Endothelial cell of umbilical vein (primary cell): ENCODE measurements around the gene SMARCA2. TPM values are rescaled to one million over a fixed set of nuclear protein-coding genes. Genes with fewer than 3 reads are reported as not detected.

Experiments
- BruUV-seq: library from RNA; stranded (reverse); fragments of 400-500 nt; replicated peaks from 2 replicates; lab custom pipeline; 2021; lab: Mats Ljungman, UMichigan
- CTCF ChIA-PET: fragments of 300-600, 350-600 bp; sonication (Branson Sonifier 250); formaldehyde crosslinking; loops from one replicate; lab custom pipeline; 2021; ENCODE audit warnings: antibody characterized with exemption, inconsistent platforms; lab: Charles Lee
- POLR2A ChIA-PET: fragments of 300-600, 350-600 bp; sonication (Branson Sonifier 250); formaldehyde crosslinking; loops from one replicate; lab custom pipeline; 2021; ENCODE audit warnings: antibody characterized with exemption, inconsistent platforms; lab: Charles Lee
- DNase-seq: peaks from one replicate; pipeline ENCODE4 v3.0.0-alpha.2; 2011; ENCODE audit warnings: low read depth, low spot score
- FAIRE-seq: peaks from 2 replicates; lab custom pipeline; 2011; peaks lifted over from hg19 to GRCh38; lab: Jason Lieb, UNC
- H2AFZ ChIP-seq: 2 replicates; pipeline ENCODE4 v1.6.0; 2012; ENCODE audit warnings: low read depth, low read length, control low read depth, inconsistent platforms
- H3K27ac ChIP-seq: 2 replicates; pipeline ENCODE4 v1.5.1; 2011; ENCODE audit warnings: low read depth, mild to moderate bottlenecking, control low read depth, low read length, moderate library complexity; ENCODE audit not compliant: insufficient read depth
- H3K27me3 ChIP-seq, 2 experiments: 2 replicates each; pipeline versions ENCODE4 v1.6.0 to v1.6.1; 2011; ENCODE audit warnings: low read length in 2 of 2, mixed read lengths in 1 of 2; ENCODE audit not compliant: control insufficient read depth in 2 of 2, insufficient read depth in 2 of 2
- H3K36me3 ChIP-seq, 2 experiments: 2 replicates in 1 of 2; 3 replicates in 1 of 2; pipeline ENCODE4 v1.5.1; 2011; ENCODE audit warnings: low read length in 2 of 2, mild to moderate bottlenecking in 1 of 2, moderate library complexity in 1 of 2; ENCODE audit not compliant: control insufficient read depth in 2 of 2, insufficient read depth in 2 of 2; ENCODE audit errors: extremely low read depth in 1 of 2
- H3K4me1 ChIP-seq: 3 replicates; pipeline ENCODE4 v1.5.1; 2011; ENCODE audit warnings: mild to moderate bottlenecking, low read length; ENCODE audit not compliant: control insufficient read depth, insufficient read depth; ENCODE audit errors: extremely low read depth
- H3K4me2 ChIP-seq: 2 replicates; pipeline ENCODE4 v1.6.1; 2011; ENCODE audit warnings: low read length, control low read depth, mixed read lengths; ENCODE audit not compliant: insufficient read depth
- H3K4me3 ChIP-seq, 3 experiments: fragments of 200-600 bp in 1 of 3; sonication (generic), shearing (Covaris generic) in 1 of 3; replicated peaks in 1 of 3; 2 replicates each; pipeline ENCODE4 v1.5.1; 2011 to 2016; ENCODE audit warnings: control low read depth in 3 of 3, low read length in 3 of 3, mild to moderate bottlenecking in 2 of 3, inconsistent platforms in 1 of 3, low read depth in 1 of 3, moderate library complexity in 1 of 3; ENCODE audit not compliant: insufficient read depth in 1 of 3
- H3K79me2 ChIP-seq: 2 replicates; pipeline ENCODE4 v1.6.0; 2012; ENCODE audit warnings: low read length, inconsistent platforms; ENCODE audit not compliant: control insufficient read depth, insufficient read depth
- H3K9ac ChIP-seq: replicated peaks from 2 replicates; pipeline ENCODE3; 2011; ENCODE audit warnings: low read length, control low read depth; ENCODE audit not compliant: insufficient read depth; ENCODE audit errors: extremely low read depth
- H3K9me1 ChIP-seq: replicated peaks from 3 replicates; pipeline ENCODE4 v1.6.0; 2011; ENCODE audit warnings: mild to moderate bottlenecking, low read length; ENCODE audit not compliant: control insufficient read depth, insufficient read depth; ENCODE audit errors: extremely low read depth
- H3K9me3 ChIP-seq: replicated peaks from 2 replicates; pipeline ENCODE4 v1.5.1; 2012; ENCODE audit warnings: low read length, inconsistent platforms; ENCODE audit not compliant: control insufficient read depth, insufficient read depth
- H4K20me1 ChIP-seq: replicated peaks from 2 replicates; pipeline ENCODE3; 2011; ENCODE audit warnings: mild to moderate bottlenecking, low read length; ENCODE audit not compliant: control insufficient read depth, insufficient read depth; ENCODE audit errors: extremely low read depth
- EZH2 ChIP-seq: IDR thresholded peaks from 2 replicates; pipeline ENCODE4 v1.6.1; 2012; ENCODE audit warnings: borderline replicate concordance, low read depth, mild to moderate bottlenecking, moderate library complexity, low read length, inconsistent platforms; ENCODE audit not compliant: severe bottlenecking
- FOS ChIP-seq: IDR thresholded peaks from 2 replicates; pipeline ENCODE4 v1.6.1; 2011; ENCODE audit warnings: mild to moderate bottlenecking, low read length, moderate library complexity, borderline replicate concordance; ENCODE audit not compliant: insufficient read depth
- GATA2 ChIP-seq: IDR thresholded peaks from 2 replicates; pipeline ENCODE4 v1.7.0; 2011; ENCODE audit warnings: low read depth, mild to moderate bottlenecking, moderate library complexity, mixed read lengths, low read length; ENCODE audit not compliant: insufficient read length, insufficient read depth
- JUN ChIP-seq: IDR thresholded peaks from 2 replicates; pipeline ENCODE4 v1.6.1; 2011; ENCODE audit warnings: borderline replicate concordance, low read depth; ENCODE audit not compliant: insufficient read length, insufficient read depth
- MYC ChIP-seq: IDR thresholded peaks from one replicate; pipeline ENCODE4 v1.6.1; 2011; ENCODE audit warnings: mild to moderate bottlenecking, low read depth, low read length
- POLR2A ChIP-seq: IDR thresholded peaks from 2 replicates; pipeline ENCODE4 v1.6.1; 2012; ENCODE audit warnings: low read depth, mild to moderate bottlenecking, control low read depth, low read length
- POLR2AphosphoS5 ChIP-seq: IDR thresholded peaks from 2 replicates; pipeline ENCODE4 v1.6.1; 2012; ENCODE audit warnings: low read depth, mild to moderate bottlenecking, control low read depth, low read length, moderate library complexity; ENCODE audit not compliant: insufficient read depth
- dilution Hi-C: fragments of 300-500 bp; cut with MboI; formaldehyde crosslinking; loops from one replicate; pipeline ENCODE4 v1.15.0; 2019; ENCODE audit warnings: low sequenced_read_pairs; ENCODE audit not compliant: extremely low pct_ligation_motif_present
- intact Hi-C: fragments of 100-400 bp; cut with micrococcal nuclease; formaldehyde crosslinking; loops from one replicate; pipeline ENCODE4 v1.10.0; 2022
- polyA plus RNA-seq, 4 experiments: library from polyadenylated mRNA; depleted of rRNA in 3 of 4; stranded (reverse) in 3 of 4; unstranded in 1 of 4; fragments of >200 nt; gene quantifications; 2 replicates each; pipeline versions ENCODE4 v1.2.1 to v1.2.3, GENCODE V29; 2011 to 2012; ENCODE audit warnings: missing spikeins in 1 of 4
- total RNA-seq: library from RNA; stranded (reverse); gene quantifications from 2 replicates; pipeline ENCODE4 v1.2.3, GENCODE V29; 2021
- TF ChIP-seq, protein P1 (sequence below), 2 donors: IDR thresholded peaks; 1 replicate in 1 of 2; 2 replicates in 1 of 2; pipeline ENCODE4 v1.5.1; 2011; ENCODE audit warnings: low read length in 2 of 2, mild to moderate bottlenecking in 2 of 2, moderate library complexity in 2 of 2, control low read depth in 1 of 2, inconsistent platforms in 1 of 2, low read depth in 1 of 2; ENCODE audit not compliant: insufficient read depth in 1 of 2; ENCODE audit errors: extremely low read depth in 1 of 2
- TF ChIP-seq, protein P2 (sequence below): IDR thresholded peaks from 2 replicates; pipeline ENCODE4 v1.6.1; 2011; ENCODE audit not compliant: insufficient read depth, insufficient read length

Gene SMARCA2
- total and polyA plus RNA-seq, 2 donors (not counting 3 experiments of a cell fraction or from before 2014, with no cell fraction given) = 54.5 to 79.9 TPM

GRCh38 chr9:2128141-2128540 lies 113.0 kb downstream of the SMARCA2 start:
- no peak overlapping the region for H3K4me2 ChIP-seq
- FAIRE-seq (no peak), DNase-seq (no peak)
- peaks cover 31% of the 10 kb centered on the region for H3K4me1 ChIP-seq
- H3K79me2 ChIP-seq = no peaks in the 10 kb centered on the region
- peaks cover 0 to 6% of the 10 kb centered on the region in 2 experiments for H3K36me3 ChIP-seq
- no peak overlapping the region for H3K9ac ChIP-seq
- dilution Hi-C loops = no loop called here
- CTCF ChIA-PET = interaction anchor here (0.8 to 1.0 kb wide), 2 partner anchors 31 to 114 kb away, joined by 3 read pairs; no protein-coding TSS in a partner anchor
- H3K9me1 ChIP-seq = no peaks in the 10 kb centered on the region
- no peak overlapping the region for H2AFZ ChIP-seq
- TF ChIP-seq POLR2A (no peak), EZH2 (no peak), MYC (no peak), GATA2 (no peak), POLR2AphosphoS5 (no peak), FOS (no peak), JUN (no peak)
- TF ChIP-seq, protein P1, sequence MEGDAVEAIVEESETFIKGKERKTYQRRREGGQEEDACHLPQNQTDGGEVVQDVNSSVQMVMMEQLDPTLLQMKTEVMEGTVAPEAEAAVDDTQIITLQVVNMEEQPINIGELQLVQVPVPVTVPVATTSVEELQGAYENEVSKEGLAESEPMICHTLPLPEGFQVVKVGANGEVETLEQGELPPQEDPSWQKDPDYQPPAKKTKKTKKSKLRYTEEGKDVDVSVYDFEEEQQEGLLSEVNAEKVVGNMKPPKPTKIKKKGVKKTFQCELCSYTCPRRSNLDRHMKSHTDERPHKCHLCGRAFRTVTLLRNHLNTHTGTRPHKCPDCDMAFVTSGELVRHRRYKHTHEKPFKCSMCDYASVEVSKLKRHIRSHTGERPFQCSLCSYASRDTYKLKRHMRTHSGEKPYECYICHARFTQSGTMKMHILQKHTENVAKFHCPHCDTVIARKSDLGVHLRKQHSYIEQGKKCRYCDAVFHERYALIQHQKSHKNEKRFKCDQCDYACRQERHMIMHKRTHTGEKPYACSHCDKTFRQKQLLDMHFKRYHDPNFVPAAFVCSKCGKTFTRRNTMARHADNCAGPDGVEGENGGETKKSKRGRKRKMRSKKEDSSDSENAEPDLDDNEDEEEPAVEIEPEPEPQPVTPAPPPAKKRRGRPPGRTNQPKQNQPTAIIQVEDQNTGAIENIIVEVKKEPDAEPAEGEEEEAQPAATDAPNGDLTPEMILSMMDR (IDR thresholded peaks at IDR 0.05; ENCODE audit: extremely low read depth in 1 of 2, insufficient read depth in 1 of 2, low read depth in 1 of 2, low read length in 2 of 2) = no peak
- TF ChIP-seq, protein P2, sequence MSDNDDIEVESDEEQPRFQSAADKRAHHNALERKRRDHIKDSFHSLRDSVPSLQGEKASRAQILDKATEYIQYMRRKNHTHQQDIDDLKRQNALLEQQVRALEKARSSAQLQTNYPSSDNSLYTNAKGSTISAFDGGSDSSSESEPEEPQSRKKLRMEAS = no peak
- H4K20me1 ChIP-seq = no peaks in the 10 kb centered on the region
- intact Hi-C loops = loop anchor here (5.0 kb wide), 1 partner anchor 339 kb away; no protein-coding TSS in a partner anchor
- no TSS peak for BruUV-seq
- POLR2A ChIA-PET = no interaction called here
- H3K27me3 ChIP-seq = no peaks in the 10 kb centered on the region
- H3K4me3 ChIP-seq = no peak overlapping the region
- H3K9me3 ChIP-seq = no peaks in the 10 kb centered on the region
- H3K27ac ChIP-seq = no peak overlapping the region
